IMR-90 (cell line): ENCODE results near the gene PIK3IP1. TPM values are rescaled to one million over a fixed set of nuclear protein-coding genes. Genes with fewer than 3 reads are reported as not detected.

Source experiments
- ATAC-seq: fragments of 200-7000 bp; cut with Tn5 transposase; 2 replicates; pipeline ENCODE4 v1.9.1; 2020; ENCODE audit warnings: low read depth, mild to moderate bottlenecking, moderate library complexity
- BruUV-seq: library from RNA; stranded (reverse); fragments of 400-500 nt; replicated peaks from 2 replicates; lab custom pipeline; 2021; lab: Mats Ljungman, UMichigan
- CTCF ChIA-PET: fragments of 300-600 bp; formaldehyde crosslinking; extraction: SDS; loops from one replicate; lab custom pipeline; 2021; ENCODE audit warnings: antibody characterized with exemption; lab: Yijun Ruan, JAX
- POLR2A ChIA-PET: fragments of 300-600 bp; sonication (Branson Sonifier 250); formaldehyde crosslinking; loops from one replicate; lab custom pipeline; 2022; ENCODE audit warnings: antibody characterized with exemption; ENCODE audit not compliant: unreplicated experiment; lab: Charles Lee
- DNase-seq: peaks from one replicate; pipeline ENCODE4 v3.0.0; 2013
- H2AFZ ChIP-seq: replicated peaks from 2 replicates; pipeline ENCODE3; 2013; ENCODE audit warnings: low read length, mild to moderate bottlenecking; ENCODE audit not compliant: poor library complexity
- H2AK5ac ChIP-seq: 2 replicates; pipeline ENCODE4 v1.6.1; 2013; ENCODE audit warnings: low read depth, low read length, inconsistent platforms
- H2AK9ac ChIP-seq: replicated peaks from 2 replicates; pipeline ENCODE3; 2013; ENCODE audit warnings: mild to moderate bottlenecking, low read depth, low read length, moderate library complexity; ENCODE audit not compliant: poor library complexity
- H2BK120ac ChIP-seq: 2 replicates; pipeline ENCODE4 v1.6.1; 2013; ENCODE audit warnings: low read depth, low read length, inconsistent platforms
- H2BK15ac ChIP-seq: 3 replicates; pipeline ENCODE4 v1.6.1; 2013; ENCODE audit warnings: low read depth, low read length, inconsistent platforms
- H2BK20ac ChIP-seq: 2 replicates; pipeline ENCODE4 v1.6.1; 2013; ENCODE audit warnings: low read depth, mild to moderate bottlenecking, inconsistent platforms, low read length, moderate library complexity
- H2BK5ac ChIP-seq: 2 replicates; pipeline ENCODE4 v1.6.1; 2013; ENCODE audit warnings: mild to moderate bottlenecking, low read depth, low read length, inconsistent platforms; ENCODE audit not compliant: poor library complexity, severe bottlenecking
- H3K14ac ChIP-seq: replicated peaks from 2 replicates; pipeline ENCODE4 v1.6.1; 2013; ENCODE audit warnings: low read depth, low read length, inconsistent platforms
- H3K18ac ChIP-seq: 2 replicates; pipeline ENCODE4 v1.6.1; 2013; ENCODE audit warnings: low read depth, low read length, control low read depth
- H3K23ac ChIP-seq: 2 replicates; pipeline ENCODE4 v1.6.1; 2013; ENCODE audit warnings: low read depth, low read length, inconsistent platforms
- H3K27ac ChIP-seq: 2 replicates; pipeline ENCODE4 v1.5.1; 2013; ENCODE audit warnings: mild to moderate bottlenecking, control low read depth, low read length; ENCODE audit not compliant: insufficient read depth
- H3K27me3 ChIP-seq: 2 replicates; pipeline ENCODE4 v1.6.1; 2013; ENCODE audit warnings: low read length; ENCODE audit not compliant: control insufficient read depth, insufficient read depth
- H3K36me3 ChIP-seq: 2 replicates; pipeline ENCODE4 v1.6.1; 2013; ENCODE audit warnings: low read length, mixed read lengths; ENCODE audit not compliant: control insufficient read depth, insufficient read depth
- H3K4ac ChIP-seq: 2 replicates; pipeline ENCODE4 v1.6.1; 2013; ENCODE audit warnings: low read depth, low read length, inconsistent platforms
- H3K4me1 ChIP-seq: 2 replicates; pipeline ENCODE4 v1.6.1; 2013; ENCODE audit warnings: low read length, mixed read lengths; ENCODE audit not compliant: control insufficient read depth, insufficient read depth
- H3K4me2 ChIP-seq: 2 replicates; pipeline ENCODE4 v1.6.1; 2013; ENCODE audit warnings: low read depth, mild to moderate bottlenecking, control low read depth, low read length, moderate library complexity
- H3K4me3 ChIP-seq: 2 replicates; pipeline ENCODE4 v1.5.1; 2013; ENCODE audit warnings: low read depth, mild to moderate bottlenecking, control low read depth, low read length, moderate library complexity; ENCODE audit not compliant: insufficient read depth
- H3K56ac ChIP-seq: 2 replicates; pipeline ENCODE4 v1.6.1; 2013; ENCODE audit warnings: low read length, inconsistent platforms; ENCODE audit not compliant: insufficient read depth; ENCODE audit errors: extremely low read depth
- H3K79me1 ChIP-seq, 2 experiments: 2 replicates each; pipeline ENCODE4 v1.6.1; 2013; ENCODE audit warnings: low read length in 2 of 2, inconsistent platforms in 1 of 2, low read depth in 1 of 2
- H3K9ac ChIP-seq: 2 replicates; pipeline ENCODE4 v1.6.1; 2013; ENCODE audit warnings: low read depth, low read length, control low read depth
- H3K9me1 ChIP-seq: 2 replicates; pipeline ENCODE4 v1.6.1; 2013; ENCODE audit warnings: low read length, inconsistent platforms; ENCODE audit not compliant: insufficient read depth
- H3K9me3 ChIP-seq: 2 replicates; pipeline ENCODE4 v1.6.1; 2013; ENCODE audit warnings: low read length; ENCODE audit not compliant: control insufficient read depth, insufficient read depth
- H4K20me1 ChIP-seq: 2 replicates; pipeline ENCODE4 v1.6.1; 2013; ENCODE audit warnings: low read length, inconsistent platforms; ENCODE audit not compliant: insufficient read depth
- H4K5ac ChIP-seq: 2 replicates; pipeline ENCODE4 v1.6.1; 2013; ENCODE audit warnings: mild to moderate bottlenecking, low read depth, low read length, control low read depth
- H4K8ac ChIP-seq, 2 experiments: 2 replicates each; pipeline ENCODE4 v1.6.1; 2013; ENCODE audit warnings: low read depth in 2 of 2, low read length in 2 of 2, control low read depth in 1 of 2, inconsistent platforms in 1 of 2
- H4K91ac ChIP-seq: 2 replicates; pipeline ENCODE4 v1.6.1; 2013; ENCODE audit warnings: low read depth, low read length, inconsistent platforms; ENCODE audit not compliant: insufficient read depth
- CTCF ChIP-seq: conservative IDR thresholded peaks from 2 replicates; pipeline ENCODE4 v1.5.1; 2012; ENCODE audit warnings: mild to moderate bottlenecking, low read depth, low read length, improper control_type of control experiment
- ELK1 ChIP-seq: fragments of 150-350 bp; IDR thresholded peaks from 2 replicates; pipeline ENCODE4 v1.6.1; 2016; ENCODE audit warnings: low read depth, mild to moderate bottlenecking, low read length, moderate library complexity, borderline replicate concordance
- MAZ ChIP-seq: IDR thresholded peaks from 2 replicates; pipeline ENCODE4 v1.6.1; 2012; ENCODE audit warnings: low read depth, mild to moderate bottlenecking, low read length, improper control_type of control experiment, moderate library complexity, borderline replicate concordance
- POLR2A ChIP-seq: IDR thresholded peaks from 2 replicates; pipeline ENCODE4 v1.6.1; 2012; ENCODE audit warnings: mild to moderate bottlenecking, low read depth, low read length
- RAD21 ChIP-seq: IDR thresholded peaks from 2 replicates; pipeline ENCODE4 v1.6.1; 2012; ENCODE audit warnings: low read length, improper control_type of control experiment
- SMC3 ChIP-seq: fragments of 150-350 bp; IDR thresholded peaks from 2 replicates; pipeline ENCODE4 v1.6.1; 2016; ENCODE audit warnings: low read depth, mild to moderate bottlenecking, antibody characterized with exemption, low read length, moderate library complexity
- USF2 ChIP-seq: fragments of 150-350 bp; IDR thresholded peaks from 2 replicates; pipeline ENCODE4 v1.6.1; 2017; ENCODE audit warnings: mild to moderate bottlenecking, antibody characterized with exemption, low read length, low read depth
- dilution Hi-C: fragments of 300-500 bp; cut with HindIII; formaldehyde crosslinking; loops from one replicate; pipeline ENCODE4 v1.14.3; 2018; ENCODE audit warnings: low sequenced_read_pairs; ENCODE audit not compliant: unreplicated experiment
- in situ Hi-C: fragments of 300-500 bp; cut with MboI; formaldehyde crosslinking; loops from 3 replicates; pipeline ENCODE4 v1.14.3; 2019; ENCODE audit warnings: low sequenced_read_pairs, inconsistent platforms, mixed read lengths
- intact Hi-C: fragments of 100-400 bp; cut with micrococcal nuclease; formaldehyde crosslinking; loops from 2 replicates; pipeline ENCODE4 v1.10.0; 2022
- polyA plus RNA-seq, 3 experiments: library from polyadenylated mRNA; depleted of rRNA; stranded (reverse); fragments of >200 nt; gene quantifications; 2 replicates each; pipeline ENCODE4 v1.2.3, GENCODE V29; 2012; ENCODE audit warnings: low replicate concordance in 1 of 3
- total RNA-seq: library from RNA; depleted of rRNA; stranded (reverse); fragments of >200 nt; gene quantifications from 2 replicates; pipeline ENCODE4 v1.2.3, GENCODE V29; 2012

The PIK3IP1 gene
- total and polyA plus RNA-seq, 2 of the 4 experiments (the other 2 are of a cell fraction) = 12.9 to 17.6 TPM

GRCh38 chr22:31308181-31308580, 15.9 kb upstream of the PIK3IP1 start:
- Histone ChIP-seq H3K56ac (no peak overlapping the region), H3K4ac (no peak overlapping the region), H2BK120ac (no peak overlapping the region), H3K4me3 (no peak overlapping the region), H3K4me1 (no peaks in the 10 kb centered on the region), H2AK5ac (no peak overlapping the region), H4K20me1 (no peaks in the 10 kb centered on the region), H3K18ac (no peak overlapping the region), H4K91ac (no peak overlapping the region), H2BK5ac (no peak overlapping the region), H3K9me3 (no peaks in the 10 kb centered on the region), H3K27me3 (no peaks in the 10 kb centered on the region), H2BK15ac (no peak overlapping the region), H3K9me1 (peaks cover 2% of the 10 kb centered on the region; the same call in 1 of the 2 replicates), H3K79me1 (no peaks in the 10 kb centered on the region; a peak in 1 of 4 replicates), H2AK9ac (no peak overlapping the region), H3K23ac (no peak overlapping the region), H3K4me2 (no peak overlapping the region), H3K36me3 (no peaks in the 10 kb centered on the region), H3K9ac (no peak overlapping the region), H2BK20ac (no peak overlapping the region), H3K27ac (no peak overlapping the region), H3K14ac (no peak overlapping the region), H4K5ac (no peak overlapping the region), H2AFZ (no peak overlapping the region), H4K8ac (no peak overlapping the region)
- in situ Hi-C loops = no loop called here
- no TSS peak for BruUV-seq
- CTCF ChIA-PET = interaction anchor here (0.6 kb wide), 1 partner anchor 123 kb away, joined by 4 read pairs; no protein-coding TSS in a partner anchor
- intact Hi-C loops = no loop called here
- ATAC-seq = no peak
- POLR2A ChIA-PET = no interaction called here
- no peak for DNase-seq
- dilution Hi-C loops = no loop called here
- no peak for TF ChIP-seq SMC3
- no peak for TF ChIP-seq ELK1
- no peak for TF ChIP-seq RAD21
- TF ChIP-seq CTCF = no peak
- TF ChIP-seq POLR2A = no peak
- no peak for TF ChIP-seq USF2
- no peak for TF ChIP-seq MAZ
